GM21447 (cell line): Measurements from ENCODE around the gene RPL39L.

ENCODE experiments used
- ATAC-seq: cut with Tn5 transposase; IDR thresholded peaks from one replicate; pipeline ENCODE4 v1.9.1; 2021; ENCODE audit not compliant: unreplicated experiment

The RPL39L gene

GRCh38 chr3:187101184-187102072, 37.9 kb downstream of the RPL39L start:
- peak; percentile 51 for ATAC-seq

GRCh38 chr3:187098923-187099512, 40.3 kb downstream of the RPL39L start:
- ATAC-seq, result no peak

- ATAC-seq, result no peak
Observed at GRCh38 chr3:187093320-187093719, 46.0 kb downstream of the RPL39L start.

- no peak for ATAC-seq
Observed at GRCh38 chr3:187088701-187089100, 50.6 kb downstream of the RPL39L start.

- ATAC-seq, result no peak
Observed at GRCh38 chr3:187086831-187087230, 52.5 kb downstream of the RPL39L start.

GRCh38 chr3:187085933-187086332, 53.4 kb downstream of the RPL39L start:
- ATAC-seq, result no peak

GRCh38 chr3:187085021-187085666, 54.2 kb downstream of the RPL39L start:
- ATAC-seq, result no peak

- no peak for ATAC-seq
Observed at GRCh38 chr3:187084580-187084979, 54.7 kb downstream of the RPL39L start.

GRCh38 chr3:187084126-187084525, 55.2 kb downstream of the RPL39L start:
- ATAC-seq, result no peak

GRCh38 chr3:187082758-187083375, 56.4 kb downstream of the RPL39L start:
- ATAC-seq, result no peak

GRCh38 chr3:187080799-187081450, 58.4 kb downstream of the RPL39L start:
- no peak for ATAC-seq

- ATAC-seq, result no peak
Observed at GRCh38 chr3:187079090-187080022, 59.9 kb downstream of the RPL39L start.

GRCh38 chr3:187077537-187077936, 61.8 kb downstream of the RPL39L start:
- no peak for ATAC-seq

GRCh38 chr3:187077085-187077484, 62.2 kb downstream of the RPL39L start:
- ATAC-seq, result no peak

- no peak for ATAC-seq
Observed at GRCh38 chr3:187076297-187076696, 63.0 kb downstream of the RPL39L start.

- no peak for ATAC-seq
Observed at GRCh38 chr3:187074846-187075245, 64.5 kb downstream of the RPL39L start.

- no peak for ATAC-seq
Observed at GRCh38 chr3:187073581-187074098, 65.7 kb downstream of the RPL39L start.

- no peak for ATAC-seq
Observed at GRCh38 chr3:187072511-187072910, 66.8 kb downstream of the RPL39L start.

GRCh38 chr3:187072102-187072501, 67.2 kb downstream of the RPL39L start:
- ATAC-seq, result no peak
